Activated naive CD4-positive, alpha-beta T cell treated with anti-CD3 and anti-CD28 coated beads, Interleukin-2, amount 10 ng/mL, durations not matched to agents 5 hours and 36 hours (primary cell): Measurements from ENCODE around the gene TBX20. TPM values are rescaled to one million over a fixed set of nuclear protein-coding genes. Genes with fewer than 3 reads are reported as not detected.

Experiments
- total RNA-seq, 2 experiments: library from RNA; stranded (reverse); gene quantifications; one replicate each; pipeline ENCODE4 v1.2.3, GENCODE V29; 2021

The TBX20 gene
- total RNA-seq = under 1 TPM; 0.12 to 0.38 TPM

DNA sequence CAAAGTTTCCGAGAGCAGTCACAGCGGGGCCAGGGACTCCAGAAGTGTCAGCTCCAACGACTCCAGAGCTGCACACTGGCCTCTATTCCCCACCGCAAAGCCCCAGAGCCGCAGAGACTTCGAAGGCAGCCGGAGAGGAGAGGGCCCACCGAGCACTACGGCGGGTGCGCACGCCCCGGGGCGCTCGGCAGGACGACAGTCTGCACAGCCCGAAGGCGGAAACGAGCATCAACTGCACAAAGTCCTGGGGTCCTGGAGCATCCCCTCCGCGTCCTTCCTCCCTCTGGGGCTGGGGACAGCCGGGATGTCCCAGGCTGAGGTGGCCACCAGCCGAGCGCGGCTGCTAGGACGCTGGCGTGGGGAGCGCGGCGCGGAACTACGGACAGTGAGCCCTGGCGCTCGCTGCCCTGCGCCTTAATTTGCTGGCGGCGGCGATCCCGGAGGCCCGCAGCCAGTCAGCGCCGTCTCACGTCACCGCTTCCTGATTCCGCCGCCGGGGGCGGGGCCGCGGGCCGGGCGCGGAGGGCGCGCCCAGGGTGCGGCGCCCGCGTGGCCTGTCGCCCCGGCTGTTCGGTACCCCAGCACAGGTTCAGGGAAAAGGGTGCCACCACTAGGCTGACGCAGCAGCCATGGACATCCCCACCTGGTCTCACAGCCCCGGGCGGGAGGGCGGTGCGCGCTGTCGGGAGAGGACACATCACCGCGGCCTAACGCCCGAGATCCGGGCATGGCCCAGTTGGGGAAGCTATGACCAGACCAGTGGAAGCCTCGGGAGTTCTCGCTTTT is at the start of gene TBX20:
TSS of gene TBX20 (minus strand) at position 391 of the 786 bp plus-strand sequence. CDS start 480 bp downstream, outside the sequence.

Other genes starting within 250 kb of the TBX20 start
- 10 to 100 TPM; 13.9 to 18.1 TPM for gene DPY19L1, start 216.6 kb downstream of the TBX20 start, total RNA-seq